H9 (cell line): Measurements from ENCODE around the gene ZNF415. TPM values are rescaled to one million over a fixed set of nuclear protein-coding genes. Genes with fewer than 3 reads are reported as not detected.

Experiments
- DNase-seq: peaks from one replicate; pipeline ENCODE4 v3.0.0-alpha.2; 2017
- H2AFZ ChIP-seq: one replicate; pipeline ENCODE4 v1.6.1; 2013; ENCODE audit warnings: mild to moderate bottlenecking, low read length, control low read depth, moderate library complexity
- H2AK5ac ChIP-seq: 2 replicates; pipeline ENCODE4 v1.6.1; 2013; ENCODE audit warnings: low read length, control low read depth, mixed read lengths; ENCODE audit not compliant: insufficient read length
- H2BK120ac ChIP-seq: one replicate; pipeline ENCODE4 v1.6.1; 2013; ENCODE audit warnings: low read depth, mild to moderate bottlenecking, low read length, control low read depth, inconsistent platforms; ENCODE audit not compliant: poor library complexity, severe bottlenecking
- H2BK12ac ChIP-seq: 2 replicates; pipeline ENCODE4 v1.6.1; 2013; ENCODE audit warnings: low read length, control low read depth, mixed read lengths, low read depth; ENCODE audit not compliant: insufficient read length
- H2BK15ac ChIP-seq: 2 replicates; pipeline ENCODE4 v1.6.1; 2013; ENCODE audit warnings: low read depth, low read length, control low read depth
- H2BK20ac ChIP-seq: one replicate; pipeline ENCODE4 v1.6.1; 2013; ENCODE audit warnings: low read depth, mild to moderate bottlenecking, low read length, control low read depth, inconsistent platforms; ENCODE audit not compliant: poor library complexity, severe bottlenecking
- H2BK5ac ChIP-seq: 2 replicates; pipeline ENCODE4 v1.6.1; 2013; ENCODE audit warnings: low read length, control low read depth, mixed read lengths; ENCODE audit not compliant: insufficient read length
- H3K14ac ChIP-seq: 2 replicates; pipeline ENCODE4 v1.6.1; 2013; ENCODE audit warnings: low read length, control low read depth; ENCODE audit not compliant: insufficient read depth
- H3K18ac ChIP-seq: 2 replicates; pipeline ENCODE4 v1.6.1; 2013; ENCODE audit warnings: low read depth, mild to moderate bottlenecking, mixed read lengths, low read length, control low read depth; ENCODE audit not compliant: insufficient read length
- H3K23ac ChIP-seq: 2 replicates; pipeline ENCODE4 v1.6.1; 2013; ENCODE audit warnings: low read length, control low read depth, mixed read lengths, low read depth; ENCODE audit not compliant: insufficient read length
- H3K23me2 ChIP-seq: 2 replicates; pipeline ENCODE4 v1.6.1; 2013; ENCODE audit warnings: low read depth, mild to moderate bottlenecking, mixed read lengths, low read length, control low read depth; ENCODE audit not compliant: insufficient read length, poor library complexity, severe bottlenecking
- H3K27ac ChIP-seq: 2 replicates; pipeline ENCODE4 v1.5.1; 2013; ENCODE audit warnings: low read length, control low read depth, mixed read lengths, low read depth; ENCODE audit not compliant: insufficient read length
- H3K27me3 ChIP-seq: 2 replicates; pipeline ENCODE4 v1.6.1; 2013; ENCODE audit warnings: low read length, control low read depth, inconsistent platforms; ENCODE audit not compliant: insufficient read depth
- H3K4ac ChIP-seq: 2 replicates; pipeline ENCODE4 v1.6.1; 2013; ENCODE audit warnings: low read depth, mild to moderate bottlenecking, control low read depth, inconsistent platforms, low read length, moderate library complexity
- H3K4me1 ChIP-seq: 2 replicates; pipeline ENCODE4 v1.6.1; 2013; ENCODE audit warnings: low read length, control low read depth, inconsistent platforms; ENCODE audit not compliant: insufficient read depth
- H3K4me2 ChIP-seq: 2 replicates; pipeline ENCODE4 v1.6.1; 2013; ENCODE audit warnings: low read length, control low read depth, mixed read lengths; ENCODE audit not compliant: insufficient read length, insufficient read depth
- H3K56ac ChIP-seq: 2 replicates; pipeline ENCODE4 v1.6.1; 2013; ENCODE audit warnings: low read depth, mild to moderate bottlenecking, mixed read lengths, low read length, control low read depth; ENCODE audit not compliant: insufficient read length
- H3K79me1 ChIP-seq: 2 replicates; pipeline ENCODE4 v1.6.1; 2013; ENCODE audit warnings: low read depth, mild to moderate bottlenecking, moderate library complexity, low read length, control low read depth, inconsistent platforms; ENCODE audit not compliant: insufficient read depth, poor library complexity, severe bottlenecking
- H3K79me2 ChIP-seq: 2 replicates; pipeline ENCODE4 v1.6.1; 2013; ENCODE audit warnings: low read length, control low read depth, inconsistent platforms; ENCODE audit not compliant: insufficient read depth
- H3K9ac ChIP-seq: 2 replicates; pipeline ENCODE4 v1.6.1; 2013; ENCODE audit warnings: low read length, control low read depth, mixed read lengths; ENCODE audit not compliant: insufficient read length; ENCODE audit errors: extremely low read depth
- H3K9me3 ChIP-seq: one replicate; pipeline ENCODE4 v1.6.1; 2013; ENCODE audit warnings: low read depth, low read length, inconsistent platforms; ENCODE audit not compliant: control insufficient read depth
- H3T11ph ChIP-seq: one replicate; pipeline ENCODE4 v1.6.1; 2013; ENCODE audit warnings: mild to moderate bottlenecking, low read length, control low read depth, inconsistent platforms
- H4K20me1 ChIP-seq: one replicate; pipeline ENCODE4 v1.6.1; 2013; ENCODE audit not compliant: control insufficient read depth, insufficient read length, insufficient read depth
- H4K5ac ChIP-seq: 2 replicates; pipeline ENCODE4 v1.6.1; 2013; ENCODE audit warnings: low read depth, mild to moderate bottlenecking, mixed read lengths, low read length, control low read depth; ENCODE audit not compliant: insufficient read length
- H4K8ac ChIP-seq: replicated peaks from 2 replicates; pipeline ENCODE4 v1.6.1; 2013; ENCODE audit warnings: low read length, control low read depth, mixed read lengths, low read depth; ENCODE audit not compliant: insufficient read length
- H4K91ac ChIP-seq: 2 replicates; pipeline ENCODE4 v1.6.1; 2013; ENCODE audit warnings: low read depth, mild to moderate bottlenecking, moderate library complexity, mixed read lengths, low read length, control low read depth; ENCODE audit not compliant: insufficient read length
- H3K27ac Mint-ChIP-seq, 3 experiments: 2 replicates in 2 of 3; 3 replicates in 1 of 3; pipeline ENCODE4 v1.8.0; 2020 to 2021; ENCODE audit warnings: mixed read lengths in 3 of 3, mild to moderate bottlenecking in 1 of 3, moderate library complexity in 1 of 3
- H3K27me3 Mint-ChIP-seq: 2 replicates; pipeline ENCODE4 v1.8.0; 2021; ENCODE audit warnings: low read depth, mild to moderate bottlenecking, moderate library complexity, mixed read lengths
- H3K36me3 Mint-ChIP-seq, 3 experiments: 2 replicates in 2 of 3; 3 replicates in 1 of 3; pipeline ENCODE4 v1.8.0; 2020 to 2021; ENCODE audit warnings: low read depth in 3 of 3, mixed read lengths in 3 of 3; ENCODE audit not compliant: insufficient read depth in 1 of 3
- H3K4me1 Mint-ChIP-seq, 2 experiments: 2 replicates each; pipeline ENCODE4 v1.8.0; 2020; ENCODE audit warnings: mixed read lengths in 2 of 2
- H3K4me3 Mint-ChIP-seq, 2 experiments: 2 replicates in 1 of 2; 3 replicates in 1 of 2; pipeline ENCODE4 v1.8.0; 2020 to 2021; ENCODE audit warnings: mild to moderate bottlenecking in 2 of 2, mixed read lengths in 2 of 2, moderate library complexity in 1 of 2
- H3K9me3 Mint-ChIP-seq, 2 experiments: 2 replicates in 1 of 2; 3 replicates in 1 of 2; pipeline ENCODE4 v1.8.0; 2020; ENCODE audit warnings: mild to moderate bottlenecking in 2 of 2, mixed read lengths in 2 of 2, moderate library complexity in 1 of 2
- CTCF ChIP-seq: fragments of 200-600 bp; sonication (generic); conservative IDR thresholded peaks from 3 replicates; pipeline ENCODE4 v1.8.0; 2021; ENCODE audit warnings: antibody characterized with exemption, mild to moderate bottlenecking
- WGBS: extraction: QIAGEN DNeasy Blood & Tissue Kit; methylation state at CpG from one replicate; pipeline ENCODE4 v1.1.7; 2013; ENCODE audit warnings: missing lambda C conversion rate, low lambda C conversion rate, mixed read lengths; ENCODE audit not compliant: insufficient read length; ENCODE audit errors: extremely low coverage; 5-methylcytosine and 5-hydroxymethylcytosine counted together
- total RNA-seq: library from RNA; stranded (reverse); gene quantifications from 2 replicates; pipeline ENCODE4 v1.2.1, GENCODE V29; 2021

The ZNF415 gene
- total RNA-seq, 1 experiment from 2014 or later, result 12.3 TPM

GRCh38 chr19:53102206-53102755 lies 30.4 kb downstream of the ZNF415 start:
- 100% methylated on average over 2 of the region's 10 CpGs for WGBS
- Histone ChIP-seq H4K8ac (no peak overlapping the region), H3K23ac (no peak overlapping the region), H3K14ac (peak overlapping the region; percentile 96; the same call in 1 of the 2 replicates), H4K91ac (no peak overlapping the region), H3K79me1 (peaks cover 6% of the 10 kb centered on the region), H2AFZ (no peak overlapping the region), H4K5ac (no peak overlapping the region), H3K4me2 (peak overlapping the region; percentile 90), H2BK20ac (peak overlapping the region; percentile 32), H3K4me1 (no peaks in the 10 kb centered on the region), H2BK15ac (no peak overlapping the region), H3K56ac (no peak overlapping the region), H2BK5ac (no peak overlapping the region), H3K9ac (peak overlapping the region; percentile 79), H2BK12ac (no peak overlapping the region), H3K79me2 (peaks cover 5% of the 10 kb centered on the region; the same call in 1 of the 2 replicates), H3K4ac (no peak overlapping the region), H3K27ac (no peak overlapping the region), H2AK5ac (no peak overlapping the region), H3K23me2 (peaks cover 11% of the 10 kb centered on the region), H3K27me3 (no peaks in the 10 kb centered on the region), H3K18ac (no peak overlapping the region), H3K9me3 (no peaks in the 10 kb centered on the region), H3T11ph (no peak overlapping the region), H2BK120ac (no peak overlapping the region), H4K20me1 (no peaks in the 10 kb centered on the region)
- Mint-ChIP-seq H3K27me3 (peaks cover 10% of the 10 kb centered on the region), H3K36me3 (peaks cover 5 to 23% (median 21%) of the 10 kb centered on the region in 3 experiments), H3K4me1 (peaks cover 15 to 17% of the 10 kb centered on the region in 2 experiments), H3K27ac (peak overlapping the region in 1 of 3 experiments; percentile 97; a peak in 4 of 7 replicates), H3K4me3 (peak overlapping the region; percentile 84 to 87), H3K9me3 (no peaks in the 10 kb centered on the region)
- no peak for DNase-seq
- no peak for TF ChIP-seq CTCF
